ENCODE measurements around the gene ANAPC2. TPM values are rescaled to one million over a fixed set of nuclear protein-coding genes. Genes with fewer than 3 reads are reported as not detected.
A peak's percentile ranks its signal among the peaks of the same experiment; 100 is the strongest.

Gene ANAPC2
- total RNA-seq, 4 donors from 2014 or later = 37.7 to 118 (median 78.7) TPM

- H3K36me3 ChIP-seq = peaks cover 0 to 65% (median 0%) of the 10 kb centered on the region in 3 donors
- H3K4me1 ChIP-seq = peaks cover 12 to 56% (median 26%) of the 10 kb centered on the region in 4 donors
Observed at GRCh38 chr9:137188086-137188489, 272 bp downstream of the ANAPC2 start.

GRCh38 chr9:137187386-137187785, 974 bp downstream of the ANAPC2 start:
- Histone ChIP-seq H3K27me3 (no peaks in the 10 kb centered on the region), H3K4me3 (peak overlapping the region; percentile 68 to 100 (median 88)), H3K27ac (no peak overlapping the region), H3K9me3 (no peaks in the 10 kb centered on the region), H3K36me3 (peaks cover 0 to 65% (median 0%) of the 10 kb centered on the region in 3 donors), H3K4me1 (peaks cover 12 to 52% (median 26%) of the 10 kb centered on the region in 4 donors)
- no peak for TF ChIP-seq CTCF (IDR thresholded peaks at IDR 0.05)
- no peak for TF ChIP-seq POLR2A (IDR thresholded peaks at IDR 0.05)
- no peak for DNase-seq

More at GRCh38 chr9:137188086-137188489, 272 bp downstream of the ANAPC2 start:
- Histone ChIP-seq H3K27ac (peak overlapping the region; percentile 94 to 100 (median 97)), H3K9me3 (no peaks in the 10 kb centered on the region), H3K27me3 (no peaks in the 10 kb centered on the region), H3K4me3 (peak overlapping the region; percentile 68 to 100 (median 88))
- no peak for DNase-seq
- no peak for TF ChIP-seq CTCF (IDR thresholded peaks at IDR 0.05)
- no peak for TF ChIP-seq POLR2A (IDR thresholded peaks at IDR 0.05)

GRCh38 chr9:137186385-137186784, 2.0 kb downstream of the ANAPC2 start:
- TF ChIP-seq POLR2A (IDR thresholded peaks at IDR 0.05) (no peak), CTCF (IDR thresholded peaks at IDR 0.05) (no peak)
- Histone ChIP-seq H3K27ac (no peak overlapping the region), H3K4me1 (peaks cover 12 to 46% (median 26%) of the 10 kb centered on the region in 4 donors), H3K9me3 (no peaks in the 10 kb centered on the region), H3K4me3 (peak overlapping the region in 1 of 4 donors; percentile 79), H3K36me3 (peaks cover 0 to 65% (median 0%) of the 10 kb centered on the region in 3 donors), H3K27me3 (no peaks in the 10 kb centered on the region)
- no peak for DNase-seq

GRCh38 chr9:137185921-137186320, 2.4 kb downstream of the ANAPC2 start:
- no peaks in the 10 kb centered on the region for H3K9me3 ChIP-seq
- TF ChIP-seq CTCF (IDR thresholded peaks at IDR 0.05) (no peak), POLR2A (IDR thresholded peaks at IDR 0.05) (no peak)
- H3K4me1 ChIP-seq = peaks cover 12 to 42% (median 26%) of the 10 kb centered on the region in 4 donors

GRCh38 chr9:137184881-137185660, 3.3 kb downstream of the ANAPC2 start:
- H3K27me3 ChIP-seq = no peaks in the 10 kb centered on the region
- peaks cover 7 to 34% (median 25%) of the 10 kb centered on the region in 4 donors for H3K4me1 ChIP-seq
- no peak overlapping the region for H3K4me3 ChIP-seq
- peaks cover 0 to 66% (median 0%) of the 10 kb centered on the region in 3 donors for H3K36me3 ChIP-seq
- H3K9me3 ChIP-seq = no peaks in the 10 kb centered on the region
- H3K27ac ChIP-seq = no peak overlapping the region
- TF ChIP-seq POLR2A (IDR thresholded peaks at IDR 0.05) (no peak), CTCF (IDR thresholded peaks at IDR 0.05) (no peak)
- DNase-seq = no peak

More at GRCh38 chr9:137185921-137186320, 2.4 kb downstream of the ANAPC2 start:
- no peak for DNase-seq
- Histone ChIP-seq H3K27ac (no peak overlapping the region), H3K4me3 (no peak overlapping the region), H3K27me3 (no peaks in the 10 kb centered on the region), H3K36me3 (peaks cover 0 to 65% (median 0%) of the 10 kb centered on the region in 3 donors)
